Colonic mucosa (tissue), 4 donors: ENCODE results near the gene DNAH6. TPM values are rescaled to one million over a fixed set of nuclear protein-coding genes. Genes with fewer than 3 reads are reported as not detected.
"Not testable (repeated sequence)": the region's sequence is repeated elsewhere in the genome, so short reads cannot be mapped to it uniquely, and the experiment has no call there.

ENCODE experiments used
- DNase-seq: peaks from one replicate; pipeline ENCODE4 v3.0.0-alpha.2; 2020
- H3K27ac ChIP-seq: fragments of 200-600 bp; one replicate; pipeline ENCODE4 v1.8.0; 2021
- H3K27me3 ChIP-seq: fragments of 200-600 bp; one replicate; pipeline ENCODE4 v1.8.0; 2021
- H3K36me3 ChIP-seq: fragments of 200-600 bp; one replicate; pipeline ENCODE4 v1.8.0; 2021
- H3K4me1 ChIP-seq: fragments of 200-600 bp; one replicate; pipeline ENCODE4 v1.8.0; 2021; ENCODE audit warnings: mild to moderate bottlenecking
- H3K4me3 ChIP-seq: fragments of 200-600 bp; one replicate; pipeline ENCODE4 v1.8.0; 2021
- H3K9ac ChIP-seq, 2 donors: one replicate each; pipeline ENCODE4 v1.7.0; 2013; ENCODE audit warnings: control low read depth in 2 of 2, low read depth in 2 of 2, low read length in 2 of 2
- H3K9me3 ChIP-seq: fragments of 200-600 bp; one replicate; pipeline ENCODE4 v1.8.0; 2021
- CTCF ChIP-seq: fragments of 200-600 bp; IDR thresholded peaks from one replicate; pipeline ENCODE4 v1.8.0; 2022; ENCODE audit warnings: antibody characterized with exemption, mild to moderate bottlenecking
- intact Hi-C: fragments of 100-400 bp; cut with DNase I; formaldehyde crosslinking; loops from one replicate; pipeline ENCODE4 v1.14.1; 2022
- total RNA-seq, 2 donors: library from RNA; stranded (reverse); fragmentation: NEBNext Ultra II Directional in 1 of 2; extraction: Animal tissue kit (Norgen Biotek cat#: 25700) in 1 of 2; gene quantifications; one replicate each; pipeline ENCODE4 v1.2.1, GENCODE V29; 2021
- donor health status: healthy.
- donor health status: DM: no; HTN: no; CAD: no.
- donor health status: DM: no; HTN: no; CAD: no.

Gene DNAH6
- total RNA-seq, 2 donors from 2014 or later = 1.2 to 1.8 TPM

DNA sequence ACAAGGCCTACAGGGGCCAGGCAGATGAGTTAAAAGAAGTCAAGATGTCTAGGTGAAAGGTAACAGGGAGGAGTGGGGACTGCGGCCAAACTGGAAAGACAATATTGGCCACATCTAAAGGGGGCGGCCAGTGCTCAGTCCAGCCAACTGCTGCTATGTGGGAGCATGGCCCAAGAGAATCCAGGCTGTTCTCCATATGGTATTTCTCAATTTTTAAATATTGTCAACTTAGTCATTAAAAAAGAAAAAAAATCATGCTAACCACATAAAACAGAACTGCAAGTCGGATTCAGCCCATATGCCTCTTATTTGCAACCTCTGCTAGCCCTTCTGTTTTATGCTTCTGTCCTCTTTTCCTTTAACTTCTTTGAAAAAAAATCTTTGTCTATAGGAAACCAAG, 349.8 kb downstream of the DNAH6 start:
- no peaks in the 10 kb centered on the region for H3K4me1 ChIP-seq
- no peaks in the 10 kb centered on the region for H3K36me3 ChIP-seq
- no peak overlapping the region for H3K27ac ChIP-seq
- H3K4me3 ChIP-seq = no peak overlapping the region
- TF ChIP-seq CTCF = no peak
- no peaks in the 10 kb centered on the region for H3K9me3 ChIP-seq
- no peak for DNase-seq
- no peak overlapping the region for H3K9ac ChIP-seq
- intact Hi-C loops = no loop called here
- no peaks in the 10 kb centered on the region for H3K27me3 ChIP-seq

DNA sequence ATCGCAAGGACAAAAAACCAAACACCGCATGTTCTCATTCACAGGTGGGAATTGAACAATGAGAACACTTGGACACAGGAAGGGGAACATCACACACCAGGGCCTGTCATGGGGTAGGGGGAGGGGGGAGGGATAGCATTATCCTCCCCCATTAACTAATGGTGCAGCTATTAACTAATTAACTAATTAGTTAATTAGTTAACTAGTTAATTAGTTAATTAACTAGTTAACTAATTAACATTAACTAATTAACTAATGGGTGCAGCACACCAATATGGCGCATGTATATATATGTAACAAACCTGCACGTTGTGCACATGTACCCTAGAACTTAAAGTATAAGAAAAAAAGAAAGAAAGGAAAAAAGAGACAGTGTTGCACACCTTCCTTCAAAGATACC, 352.0 kb downstream of the DNAH6 start:
- H3K4me3 ChIP-seq, H3K27me3 ChIP-seq, H3K36me3 ChIP-seq, intact Hi-C loops, H3K4me1 ChIP-seq, H3K27ac ChIP-seq, H3K9me3 ChIP-seq, H3K9ac ChIP-seq, DNase-seq: not testable (repeated sequence)

Other genes starting within 250 kb of the DNAH6 start
- 100 to 1,000 TPM; 249 to 253 TPM for gene SUCLG1, start 57.2 kb upstream of the DNAH6 start, total RNA-seq